LNCAP (cell line): Measurements from ENCODE around the gene KLF16.

Experiments used
- TF ChIP-seq, protein P1 (sequence below): fragments of 450-650 bp; IDR thresholded peaks from 2 replicates; pipeline ENCODE4 v1.5.1; 2017; ENCODE audit warnings: mild to moderate bottlenecking

The KLF16 gene

GRCh38 chr19:1852581-1853128, 10.7 kb downstream of the KLF16 start:
- TF ChIP-seq, protein P1, sequence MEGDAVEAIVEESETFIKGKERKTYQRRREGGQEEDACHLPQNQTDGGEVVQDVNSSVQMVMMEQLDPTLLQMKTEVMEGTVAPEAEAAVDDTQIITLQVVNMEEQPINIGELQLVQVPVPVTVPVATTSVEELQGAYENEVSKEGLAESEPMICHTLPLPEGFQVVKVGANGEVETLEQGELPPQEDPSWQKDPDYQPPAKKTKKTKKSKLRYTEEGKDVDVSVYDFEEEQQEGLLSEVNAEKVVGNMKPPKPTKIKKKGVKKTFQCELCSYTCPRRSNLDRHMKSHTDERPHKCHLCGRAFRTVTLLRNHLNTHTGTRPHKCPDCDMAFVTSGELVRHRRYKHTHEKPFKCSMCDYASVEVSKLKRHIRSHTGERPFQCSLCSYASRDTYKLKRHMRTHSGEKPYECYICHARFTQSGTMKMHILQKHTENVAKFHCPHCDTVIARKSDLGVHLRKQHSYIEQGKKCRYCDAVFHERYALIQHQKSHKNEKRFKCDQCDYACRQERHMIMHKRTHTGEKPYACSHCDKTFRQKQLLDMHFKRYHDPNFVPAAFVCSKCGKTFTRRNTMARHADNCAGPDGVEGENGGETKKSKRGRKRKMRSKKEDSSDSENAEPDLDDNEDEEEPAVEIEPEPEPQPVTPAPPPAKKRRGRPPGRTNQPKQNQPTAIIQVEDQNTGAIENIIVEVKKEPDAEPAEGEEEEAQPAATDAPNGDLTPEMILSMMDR = no peak

DNA sequence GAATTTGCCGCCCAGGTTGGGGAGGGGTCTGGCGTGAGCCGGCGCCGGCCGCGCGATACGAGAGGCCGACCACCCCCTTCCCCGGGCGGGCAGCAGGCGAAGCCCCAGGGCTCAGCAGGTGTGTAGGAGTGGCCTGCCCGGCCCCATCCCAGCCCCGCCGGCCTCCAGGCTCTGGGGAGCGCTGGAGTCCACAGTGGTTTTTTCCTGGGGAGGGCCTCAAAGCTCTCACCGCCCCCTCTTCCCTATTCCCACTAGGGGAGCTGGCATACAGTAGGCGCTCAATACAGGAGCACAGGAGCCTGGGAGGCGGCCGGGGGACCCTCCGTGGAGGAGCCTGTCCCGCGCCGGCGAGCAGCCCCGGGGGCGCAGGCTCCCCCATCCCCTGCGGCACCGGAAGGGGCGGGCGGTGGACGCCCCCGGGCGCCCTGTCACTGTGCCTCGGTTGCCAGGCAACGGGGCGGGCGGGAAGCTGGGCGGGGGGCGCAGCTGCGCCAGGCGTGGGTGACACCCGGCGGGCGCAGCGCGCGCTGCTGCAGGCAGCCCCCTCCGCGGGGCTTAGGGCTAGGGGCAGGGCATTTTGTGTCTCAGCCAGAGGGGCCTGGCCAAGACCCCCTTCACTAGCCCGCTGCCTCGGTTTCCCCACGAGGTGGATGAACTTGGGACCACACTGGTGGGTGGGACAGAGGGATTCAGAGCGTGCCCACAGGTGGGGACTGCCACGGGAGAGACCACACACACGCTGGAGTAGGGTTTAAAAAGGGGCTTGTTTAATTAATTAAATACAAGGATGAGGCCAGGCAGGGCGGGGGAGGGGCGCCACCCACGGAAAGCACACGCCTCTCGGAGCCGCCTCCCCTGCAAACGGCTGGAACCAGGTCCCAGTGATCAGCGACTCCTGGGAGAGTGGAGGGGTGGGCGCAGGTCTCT, 11.5 kb downstream of the KLF16 start:
- TF ChIP-seq, protein P1 = no peak

GRCh38 chr19:1850809-1851653, 12.3 kb downstream of the KLF16 start:
- TF ChIP-seq, protein P1 = no peak

- TF ChIP-seq, protein P1 = no peak
Measured at GRCh38 chr19:1849886-1850398, 13.4 kb downstream of the KLF16 start.

GRCh38 chr19:1849132-1849474, 14.3 kb downstream of the KLF16 start:
- TF ChIP-seq, protein P1 = no peak

DNA sequence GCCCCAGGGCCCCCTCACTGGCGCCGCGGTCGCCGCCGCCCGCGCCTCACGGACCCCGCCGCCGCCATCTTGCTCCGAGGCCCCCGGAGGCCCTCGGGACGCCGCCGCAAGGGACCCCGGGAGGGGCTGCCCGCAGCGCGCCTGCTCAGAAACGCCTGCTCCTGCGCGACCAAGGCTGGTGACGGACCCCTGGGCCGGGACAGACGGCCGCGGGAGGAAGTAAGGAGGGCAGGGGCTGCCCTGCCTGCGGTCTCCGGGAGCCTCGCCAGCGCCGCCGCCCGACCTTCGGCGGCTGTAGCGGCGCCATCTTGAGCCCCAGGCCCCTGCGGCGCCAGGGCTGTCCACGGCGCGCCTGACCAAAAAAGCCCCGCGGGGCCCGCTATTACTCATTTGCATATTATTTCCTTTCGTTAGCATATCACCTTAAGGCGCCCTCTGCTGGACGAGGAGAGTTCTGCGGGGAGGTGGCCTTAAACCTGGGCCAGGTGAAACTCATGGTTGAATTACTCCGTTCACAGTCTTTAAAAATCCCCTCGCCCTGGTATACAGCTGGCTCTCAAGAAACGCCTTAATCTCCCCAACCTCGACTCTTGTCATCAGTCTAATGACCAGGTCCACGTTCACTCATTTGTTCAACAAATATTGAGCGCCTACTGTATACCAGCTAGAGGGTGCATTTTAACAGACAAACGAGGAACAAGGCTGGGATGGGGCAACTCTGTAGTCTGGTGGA, 14.8 kb downstream of the KLF16 start, which contains the start of gene REXO1:
REXO1 (minus strand) TSS at position 85 of the 733 bp plus-strand sequence. CDS start 125 bp downstream, outside the sequence.
- TF ChIP-seq, protein P1 = peak; percentile 87
